ENCODE results near the gene C6orf141. TPM values are rescaled to one million over a fixed set of nuclear protein-coding genes. Genes with fewer than 3 reads are reported as not detected.

C6orf141 gene
- total RNA-seq, 1 experiment from 2014 or later, result 40.1 TPM

GRCh38 chr6:49513153-49513989 is 37.1 kb upstream of the C6orf141 start:
- Histone ChIP-seq H3K27me3 (ENCODE audit: insufficient read depth, low read length) (no peaks in the 10 kb centered on the region), H2AFZ (ENCODE audit: low read length) (no peak overlapping the region), H3K23ac (ENCODE audit: insufficient read length, low read depth, low read length) (no peak overlapping the region), H3K9me3 (ENCODE audit: control insufficient read depth, low read depth, low read length) (no peaks in the 10 kb centered on the region), H4K8ac (replicated peaks; ENCODE audit: insufficient read length, low read depth, low read length) (no peak overlapping the region), H3K56ac (ENCODE audit: insufficient read length, low read depth, low read length) (no peak overlapping the region), H4K5ac (ENCODE audit: insufficient read length, low read depth, low read length) (no peak overlapping the region), H2BK20ac (ENCODE audit: low read depth, low read length, poor library complexity, severe bottlenecking) (no peak overlapping the region), H2BK12ac (ENCODE audit: insufficient read length, low read depth, low read length) (no peak overlapping the region), H3K79me2 (ENCODE audit: insufficient read depth, low read length) (no peaks in the 10 kb centered on the region), H2BK5ac (ENCODE audit: insufficient read length, low read length) (no peak overlapping the region), H3K27ac (ENCODE audit: insufficient read length, low read depth, low read length) (no peak overlapping the region), H3K4me1 (ENCODE audit: insufficient read depth, low read length) (no peaks in the 10 kb centered on the region), H3K4ac (ENCODE audit: low read depth, low read length) (no peak overlapping the region), H3K14ac (ENCODE audit: insufficient read depth, low read length) (no peak overlapping the region), H2BK120ac (ENCODE audit: low read depth, low read length, poor library complexity, severe bottlenecking) (no peak overlapping the region), H4K20me1 (ENCODE audit: control insufficient read depth, insufficient read depth, insufficient read length) (no peaks in the 10 kb centered on the region), H3K18ac (ENCODE audit: insufficient read length, low read depth, low read length) (no peak overlapping the region), H2AK5ac (ENCODE audit: insufficient read length, low read length) (no peak overlapping the region), H3K4me2 (ENCODE audit: insufficient read depth, insufficient read length, low read length) (no peak overlapping the region), H3K9ac (ENCODE audit: extremely low read depth, insufficient read length, low read length) (no peak overlapping the region), H3K23me2 (ENCODE audit: insufficient read length, low read depth, low read length, poor library complexity, severe bottlenecking) (no peaks in the 10 kb centered on the region), H2BK15ac (ENCODE audit: low read depth, low read length) (no peak overlapping the region), H4K91ac (ENCODE audit: insufficient read length, low read depth, low read length) (no peak overlapping the region), H3K79me1 (ENCODE audit: insufficient read depth, low read depth, low read length, poor library complexity, severe bottlenecking) (no peaks in the 10 kb centered on the region), H3T11ph (ENCODE audit: low read length) (no peak overlapping the region)
- no peak for TF ChIP-seq CTCF (conservative IDR thresholded peaks at IDR 0.05)
- H3K4me1 Mint-ChIP-seq, result peaks cover 9 to 13% of the 10 kb centered on the region in 2 experiments
- no peak overlapping the region for H3K27ac Mint-ChIP-seq
- H3K9me3 Mint-ChIP-seq, result 0 out of 5 replicates have a peak, but pooled peaks cover 0 to 3% of the 10 kb centered on the region in 2 experiments
- no CpG with 5 or more reads among the region's 2 CpGs for WGBS (ENCODE audit: extremely low coverage, insufficient read length, low lambda C conversion rate)
- DNase-seq, result no peak
- H3K27me3 Mint-ChIP-seq (ENCODE audit: low read depth), result no peaks in the 10 kb centered on the region
- H3K4me3 Mint-ChIP-seq, result no peak overlapping the region
- no peaks in the 10 kb centered on the region; a peak in 1 of 7 replicates for H3K36me3 Mint-ChIP-seq (ENCODE audit: insufficient read depth in 1 of 3, low read depth in 3 of 3)

Data from H9 (cell line).